ENCODE results near the gene LOXL1. TPM values are rescaled to one million over a fixed set of nuclear protein-coding genes. Genes with fewer than 3 reads are reported as not detected.

Gene LOXL1
- total RNA-seq, 1 donor from 2014 or later = 163 TPM

DNA sequence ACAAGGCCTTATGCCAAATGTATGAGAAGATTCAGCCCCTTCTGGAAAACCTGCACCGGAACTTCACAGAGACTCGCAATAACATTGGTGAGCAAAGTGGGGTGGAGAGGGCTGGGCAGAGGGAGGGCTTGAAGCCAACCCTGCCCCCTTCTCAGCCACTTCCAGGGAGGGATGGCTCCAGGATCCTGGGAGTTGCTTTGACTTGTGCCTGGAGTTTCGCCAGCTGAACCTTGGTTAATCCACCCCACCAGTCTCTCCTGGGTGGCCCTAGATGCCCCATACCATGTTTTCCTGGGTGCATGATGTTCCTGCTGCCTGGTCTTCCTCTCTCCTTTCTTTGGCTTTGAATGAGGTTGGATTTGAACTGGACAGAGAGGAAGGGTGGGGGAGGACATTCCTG lies 42.1 kb upstream of the LOXL1 start:
- Mint-ChIP-seq H3K27me3 (ENCODE audit: unreplicated experiment) (peaks cover 10% of the 10 kb centered on the region), H3K9me3 (ENCODE audit: unreplicated experiment) (peaks cover 2% of the 10 kb centered on the region), H3K36me3 (ENCODE audit: unreplicated experiment) (no peaks in the 10 kb centered on the region), H3K4me1 (ENCODE audit: low read depth, unreplicated experiment) (no peaks in the 10 kb centered on the region), H3K27ac (ENCODE audit: unreplicated experiment) (no peak overlapping the region), H3K4me3 (ENCODE audit: unreplicated experiment) (no peak overlapping the region)
- DNase-seq = no peak
- TF ChIP-seq, protein P1, sequence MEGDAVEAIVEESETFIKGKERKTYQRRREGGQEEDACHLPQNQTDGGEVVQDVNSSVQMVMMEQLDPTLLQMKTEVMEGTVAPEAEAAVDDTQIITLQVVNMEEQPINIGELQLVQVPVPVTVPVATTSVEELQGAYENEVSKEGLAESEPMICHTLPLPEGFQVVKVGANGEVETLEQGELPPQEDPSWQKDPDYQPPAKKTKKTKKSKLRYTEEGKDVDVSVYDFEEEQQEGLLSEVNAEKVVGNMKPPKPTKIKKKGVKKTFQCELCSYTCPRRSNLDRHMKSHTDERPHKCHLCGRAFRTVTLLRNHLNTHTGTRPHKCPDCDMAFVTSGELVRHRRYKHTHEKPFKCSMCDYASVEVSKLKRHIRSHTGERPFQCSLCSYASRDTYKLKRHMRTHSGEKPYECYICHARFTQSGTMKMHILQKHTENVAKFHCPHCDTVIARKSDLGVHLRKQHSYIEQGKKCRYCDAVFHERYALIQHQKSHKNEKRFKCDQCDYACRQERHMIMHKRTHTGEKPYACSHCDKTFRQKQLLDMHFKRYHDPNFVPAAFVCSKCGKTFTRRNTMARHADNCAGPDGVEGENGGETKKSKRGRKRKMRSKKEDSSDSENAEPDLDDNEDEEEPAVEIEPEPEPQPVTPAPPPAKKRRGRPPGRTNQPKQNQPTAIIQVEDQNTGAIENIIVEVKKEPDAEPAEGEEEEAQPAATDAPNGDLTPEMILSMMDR (IDR thresholded peaks at IDR 0.05; ENCODE audit: partially characterized antibody, unreplicated experiment) = no peak

DNA sequence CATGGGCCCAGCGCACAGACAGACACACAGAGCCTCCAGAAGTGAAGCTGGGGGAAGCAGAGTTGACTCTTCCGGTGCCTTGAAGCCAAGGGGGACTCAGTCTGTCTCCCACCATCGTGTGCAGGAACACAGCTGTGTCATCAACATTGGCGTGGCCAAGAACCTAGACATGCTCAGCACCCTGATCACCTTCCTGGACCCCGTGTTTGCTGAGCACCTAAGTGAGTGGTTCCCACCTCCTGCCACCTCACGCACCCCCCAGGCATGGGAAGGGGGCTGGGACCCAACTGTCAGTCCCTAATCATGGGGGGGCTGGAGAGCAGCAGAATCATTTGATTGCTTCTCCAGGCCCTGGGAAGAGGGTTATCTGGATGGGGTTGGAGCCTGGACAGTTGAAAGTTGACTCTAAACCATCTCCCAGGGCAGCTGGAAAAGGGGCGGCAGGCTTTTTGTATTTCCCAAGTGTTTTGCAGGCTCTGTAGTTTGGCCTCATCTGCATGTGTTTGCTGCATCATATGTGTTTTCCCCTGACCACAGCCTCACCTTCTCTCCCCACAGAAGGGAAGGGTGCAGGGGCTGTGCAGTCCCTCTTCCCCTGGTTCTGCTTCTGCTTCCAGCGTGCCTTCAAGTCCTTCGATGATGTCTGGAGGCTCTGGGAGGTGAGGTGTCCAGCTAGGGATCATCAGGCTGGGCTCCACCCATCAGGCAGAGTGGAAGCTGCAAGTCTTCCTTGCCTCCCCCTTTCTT lies 40.1 kb upstream of the LOXL1 start:
- peaks cover 3% of the 10 kb centered on the region for H3K9me3 Mint-ChIP-seq (ENCODE audit: unreplicated experiment)
- no peak overlapping the region for H3K27ac Mint-ChIP-seq (ENCODE audit: unreplicated experiment)
- peaks cover 19% of the 10 kb centered on the region for H3K27me3 Mint-ChIP-seq (ENCODE audit: unreplicated experiment)
- no peak for DNase-seq
- no peaks in the 10 kb centered on the region for H3K4me1 Mint-ChIP-seq (ENCODE audit: low read depth, unreplicated experiment)
- no peak overlapping the region for H3K4me3 Mint-ChIP-seq (ENCODE audit: unreplicated experiment)
- TF ChIP-seq, protein P1 (IDR thresholded peaks at IDR 0.05; ENCODE audit: partially characterized antibody, unreplicated experiment) = no peak
- H3K36me3 Mint-ChIP-seq (ENCODE audit: unreplicated experiment) = no peaks in the 10 kb centered on the region

DNA sequence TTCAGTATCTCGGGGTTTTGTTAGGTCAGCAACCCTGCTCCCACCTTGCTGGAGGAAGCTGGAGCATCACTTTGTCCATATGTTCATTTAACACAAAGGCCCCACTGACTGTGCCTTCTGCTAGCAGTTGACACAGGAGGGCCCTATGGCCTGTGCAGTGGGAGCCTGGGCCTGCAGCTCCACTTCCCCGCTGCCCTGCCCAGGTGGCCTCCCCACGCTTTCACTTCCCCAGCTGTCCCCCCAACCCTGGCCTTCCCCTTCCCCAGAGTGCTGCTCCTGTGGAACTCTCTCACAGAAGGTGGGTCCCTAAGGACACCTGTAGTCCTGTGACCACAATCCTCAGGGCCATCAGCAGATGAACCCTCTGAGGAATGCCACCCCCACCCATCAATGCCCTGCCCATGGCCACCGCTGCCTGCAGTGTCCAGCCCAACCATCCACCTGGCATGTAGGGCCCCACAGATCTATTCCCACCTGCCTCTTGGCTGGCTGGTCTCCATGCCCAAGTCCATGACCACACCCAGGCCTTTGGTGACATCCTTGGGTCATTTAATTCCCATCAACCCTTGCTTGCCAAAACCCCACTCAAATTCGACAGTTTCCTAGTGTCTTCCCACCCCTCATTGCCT lies 39.4 kb upstream of the LOXL1 start:
- no peaks in the 10 kb centered on the region for H3K4me1 Mint-ChIP-seq (ENCODE audit: low read depth, unreplicated experiment)
- no peak overlapping the region for H3K27ac Mint-ChIP-seq (ENCODE audit: unreplicated experiment)
- DNase-seq = no peak

DNA sequence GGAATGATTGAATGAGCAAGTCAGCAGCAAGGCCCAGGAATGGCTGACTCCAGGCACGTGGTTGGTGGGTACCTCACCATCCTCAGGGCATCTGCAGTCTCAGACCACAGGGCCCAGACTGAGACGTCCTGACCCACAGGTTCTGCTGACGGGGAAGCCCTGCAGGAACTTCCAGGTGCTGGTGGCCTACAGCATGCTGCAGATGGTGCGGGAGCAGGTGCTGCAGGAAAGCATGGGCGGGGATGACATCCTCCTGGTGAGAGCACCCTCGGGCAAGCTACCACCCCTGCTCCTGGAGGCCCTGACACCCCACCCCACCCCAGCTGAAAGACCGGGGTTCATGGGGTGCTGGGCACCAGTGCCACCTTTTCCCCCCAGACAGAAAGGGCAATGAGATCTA lies 38.8 kb upstream of the LOXL1 start:
- TF ChIP-seq, protein P1 (IDR thresholded peaks at IDR 0.05; ENCODE audit: partially characterized antibody, unreplicated experiment) = no peak
- Mint-ChIP-seq H3K4me1 (ENCODE audit: low read depth, unreplicated experiment) (no peaks in the 10 kb centered on the region), H3K9me3 (ENCODE audit: unreplicated experiment) (peaks cover 5% of the 10 kb centered on the region), H3K27ac (ENCODE audit: unreplicated experiment) (no peak overlapping the region), H3K4me3 (ENCODE audit: unreplicated experiment) (no peak overlapping the region), H3K27me3 (ENCODE audit: unreplicated experiment) (peaks cover 16% of the 10 kb centered on the region), H3K36me3 (ENCODE audit: unreplicated experiment) (peaks cover under 1% of the 10 kb centered on the region)
- DNase-seq = no peak

More for the DNA sequence above, 39.4 kb upstream of the LOXL1 start:
- H3K27me3 Mint-ChIP-seq (ENCODE audit: unreplicated experiment) = peaks cover 19% of the 10 kb centered on the region
- TF ChIP-seq, protein P1 (IDR thresholded peaks at IDR 0.05; ENCODE audit: partially characterized antibody, unreplicated experiment) = no peak
- H3K9me3 Mint-ChIP-seq (ENCODE audit: unreplicated experiment) = peaks cover 3% of the 10 kb centered on the region
- H3K36me3 Mint-ChIP-seq (ENCODE audit: unreplicated experiment) = no peaks in the 10 kb centered on the region
- H3K4me3 Mint-ChIP-seq (ENCODE audit: unreplicated experiment) = no peak overlapping the region
